Common myeloid progenitor, CD34-positive (primary cell): ENCODE measurements around the gene MPPED1. TPM values are rescaled to one million over a fixed set of nuclear protein-coding genes. Genes with fewer than 3 reads are reported as not detected.

Experiments used
- CTCF ChIA-PET: fragments of 350-600 bp; sonication (Branson Sonifier 250); formaldehyde crosslinking; loops from one replicate; lab custom pipeline; 2021; ENCODE audit warnings: antibody characterized with exemption; lab: Charles Lee
- POLR2A ChIA-PET: fragments of 350-600 bp; sonication (Branson Sonifier 250); formaldehyde crosslinking; loops from one replicate; lab custom pipeline; 2021; ENCODE audit warnings: antibody characterized with exemption; lab: Charles Lee
- DNase-seq, 3 donors: peaks; one replicate each; pipeline versions ENCODE4 v3.0.0 to v3.0.0-alpha.2; 2013
- H3K27ac ChIP-seq, 2 experiments: 1 replicate in 1 of 2; 2 replicates in 1 of 2; pipeline ENCODE4 v1.7.0; 2013; ENCODE audit warnings: inconsistent platforms in 2 of 2, low read length in 2 of 2, mild to moderate bottlenecking in 2 of 2, low read depth in 1 of 2, moderate library complexity in 1 of 2; ENCODE audit not compliant: severe bottlenecking in 2 of 2, insufficient read depth in 1 of 2, poor library complexity in 1 of 2
- H3K27me3 ChIP-seq, 5 experiments: replicated peaks in 2 of 5; 1 replicate in 3 of 5; 2 replicates in 2 of 5; pipeline versions ENCODE4 v1.6.1 to v1.7.0; 2013; ENCODE audit warnings: low read length in 4 of 5, mild to moderate bottlenecking in 2 of 5, moderate library complexity in 2 of 5, inconsistent platforms in 1 of 5; ENCODE audit not compliant: insufficient read depth in 5 of 5, control insufficient read depth in 4 of 5
- H3K36me3 ChIP-seq, 4 experiments: 1 replicate in 2 of 4; 2 replicates in 2 of 4; pipeline versions ENCODE4 v1.6.1 to v1.7.0; 2013; ENCODE audit warnings: low read length in 3 of 4, control low read depth in 1 of 4, mild to moderate bottlenecking in 1 of 4; ENCODE audit not compliant: control insufficient read depth in 4 of 4, insufficient read depth in 4 of 4
- H3K4me1 ChIP-seq, 4 experiments: 1 replicate in 3 of 4; 2 replicates in 1 of 4; pipeline versions ENCODE4 v1.6.1 to v1.7.1; 2013; ENCODE audit warnings: low read length in 3 of 4, mild to moderate bottlenecking in 3 of 4, control low read depth in 1 of 4, inconsistent platforms in 1 of 4, moderate library complexity in 1 of 4; ENCODE audit not compliant: control insufficient read depth in 4 of 4, insufficient read depth in 4 of 4; ENCODE audit errors: control extremely low read depth in 1 of 4
- H3K4me3 ChIP-seq, 7 experiments: 1 replicate in 4 of 7; 2 replicates in 3 of 7; pipeline versions ENCODE4 v1.5.1 to v1.7.0; 2013; ENCODE audit warnings: mild to moderate bottlenecking in 7 of 7, low read length in 6 of 7, moderate library complexity in 6 of 7, inconsistent platforms in 2 of 7, low read depth in 2 of 7, control low read depth in 1 of 7; ENCODE audit not compliant: insufficient read depth in 4 of 7, control insufficient read depth in 1 of 7; ENCODE audit errors: extremely low read depth in 1 of 7
- H3K9me3 ChIP-seq, 5 experiments: 1 replicate in 4 of 5; 2 replicates in 1 of 5; pipeline versions ENCODE4 v1.6.1 to v1.7.1; 2013; ENCODE audit warnings: low read length in 4 of 5, mild to moderate bottlenecking in 2 of 5, inconsistent platforms in 1 of 5, low read depth in 1 of 5, moderate library complexity in 1 of 5; ENCODE audit not compliant: control insufficient read depth in 4 of 5, insufficient read depth in 2 of 5; ENCODE audit errors: control extremely low read depth in 1 of 5
- WGBS: methylation state at CpG from one replicate; pipeline ENCODE4 v1.1.5; 2013; ENCODE audit not compliant: insufficient coverage; 5-methylcytosine and 5-hydroxymethylcytosine counted together
- polyA plus RNA-seq: library from polyadenylated mRNA; unstranded; fragments of 120-200 nt; gene quantifications from one replicate; pipeline ENCODE4 v1.2.1, GENCODE V29; 2013

MPPED1 gene
- polyA plus RNA-seq = 0.04 TPM

- Histone ChIP-seq H3K4me1 (peaks cover 0 to 8% (median 3%) of the 10 kb centered on the region in 4 experiments), H3K27me3 (peaks cover 14 to 79% (median 37%) of the 10 kb centered on the region in 5 experiments), H3K36me3 (no peaks in the 10 kb centered on the region), H3K4me3 (peak within 1 kb of the TSS in 2 of 7 experiments; percentile 19 to 54), H3K9me3 (no peaks in the 10 kb centered on the region), H3K27ac (no peak within 1 kb of the TSS)
- WGBS = under 1% methylated on average over 56 of the region's 95 CpGs
- DNase-seq = no peak
- ChIA-PET POLR2A (no interaction called here), CTCF (no interaction called here)
Measured at GRCh38 chr22:43411869-43412807, at the start of gene MPPED1. Gene MPPED1, plus strand, starts transcription at chr22:43412014. Its CDS starts 12,972 bp downstream, at chr22:43424986.

- ChIA-PET POLR2A (no interaction called here), CTCF (interaction anchor here (1.1 to 2.6 kb wide), 5 partner anchors 10 to 134 kb away, joined by 3 to 14 read pairs (median 6); no protein-coding TSS in a partner anchor)
- 97% methylated on average over 12 of the region's 27 CpGs for WGBS
- no peak for DNase-seq
- no peaks in the 10 kb centered on the region for H3K36me3 ChIP-seq
- peaks cover 0 to 4% (median 0%) of the 10 kb centered on the region in 5 experiments for H3K27me3 ChIP-seq
- no peaks in the 10 kb centered on the region for H3K9me3 ChIP-seq
- H3K4me3 ChIP-seq = no peak overlapping the region
- H3K4me1 ChIP-seq = no peaks in the 10 kb centered on the region
- no peak overlapping the region for H3K27ac ChIP-seq
Measured at GRCh38 chr22:43363315-43364168, 48.3 kb upstream of the MPPED1 start.

- H3K4me3 ChIP-seq = no peak overlapping the region
- ChIA-PET POLR2A (no interaction called here), CTCF (interaction anchor here (1.0 to 2.6 kb wide), 5 partner anchors 10 to 135 kb away, joined by 3 to 14 read pairs (median 6); no protein-coding TSS in a partner anchor)
- DNase-seq = no peak
- no peaks in the 10 kb centered on the region for H3K9me3 ChIP-seq
- no peaks in the 10 kb centered on the region for H3K36me3 ChIP-seq
- no peak overlapping the region for H3K27ac ChIP-seq
- peaks cover 0 to 4% (median 0%) of the 10 kb centered on the region in 5 experiments for H3K27me3 ChIP-seq
- 98% methylated on average over 7 of the region's 8 CpGs for WGBS
- H3K4me1 ChIP-seq = no peaks in the 10 kb centered on the region
Measured at GRCh38 chr22:43364169-43364435, 47.7 kb upstream of the MPPED1 start.

GRCh38 chr22:43365715-43366440 lies 45.9 kb upstream of the MPPED1 start:
- Histone ChIP-seq H3K27ac (no peak overlapping the region), H3K36me3 (no peaks in the 10 kb centered on the region), H3K9me3 (no peaks in the 10 kb centered on the region), H3K4me3 (no peak overlapping the region), H3K27me3 (peaks cover 0 to 4% (median 0%) of the 10 kb centered on the region in 5 experiments), H3K4me1 (peaks cover 0 to 8% (median 5%) of the 10 kb centered on the region in 4 experiments)
- no peak for DNase-seq
- ChIA-PET POLR2A (no interaction called here), CTCF (interaction anchor here (1.1 to 2.1 kb wide), 6 partner anchors 15 to 135 kb away, joined by 3 to 14 read pairs (median 4); no protein-coding TSS in a partner anchor)
- 89% methylated on average over 3 of the region's 6 CpGs for WGBS

- H3K4me1 ChIP-seq = peaks cover 0 to 8% (median 5%) of the 10 kb centered on the region in 4 experiments
- DNase-seq = no peak
- peaks cover 0 to 4% (median 0%) of the 10 kb centered on the region in 5 experiments for H3K27me3 ChIP-seq
- POLR2A ChIA-PET = no interaction called here
- H3K9me3 ChIP-seq = peaks cover 0 to 7% (median 0%) of the 10 kb centered on the region in 5 experiments
- H3K27ac ChIP-seq = no peak overlapping the region
- H3K36me3 ChIP-seq = no peaks in the 10 kb centered on the region
- peak overlapping the region in 1 of 7 experiments; percentile 3 for H3K4me3 ChIP-seq
- CTCF ChIA-PET = interaction anchor here (0.6 to 2.4 kb wide), 5 partner anchors 13 to 110 kb away, joined by 3 to 7 read pairs (median 5); no protein-coding TSS in a partner anchor
- WGBS = 25% methylated on average over 2 of the region's 9 CpGs
Measured at GRCh38 chr22:43370036-43370435, 41.8 kb upstream of the MPPED1 start.

GRCh38 chr22:43375951-43376455 lies 35.8 kb upstream of the MPPED1 start:
- Histone ChIP-seq H3K27me3 (no peaks in the 10 kb centered on the region), H3K36me3 (no peaks in the 10 kb centered on the region), H3K4me3 (no peak overlapping the region), H3K27ac (no peak overlapping the region), H3K9me3 (peaks cover 0 to 7% (median 0%) of the 10 kb centered on the region in 5 experiments), H3K4me1 (peaks cover 15 to 34% (median 29%) of the 10 kb centered on the region in 4 experiments)
- no peak for DNase-seq
- 98% methylated on average over 4 of the region's 4 CpGs for WGBS
- CTCF ChIA-PET = interaction anchor here (2.0 to 3.4 kb wide), 2 partner anchors 8 to 102 kb away, joined by 5 to 11 read pairs; no protein-coding TSS in a partner anchor
- POLR2A ChIA-PET = no interaction called here
